NCI-H2081 (cell line): Measurements from ENCODE around the gene SLC39A7.
"Not testable (repeated sequence)": the region's sequence is repeated elsewhere in the genome, so short reads cannot be mapped to it uniquely, and the experiment has no call there.

Experiments used
- DNase-seq, 2 experiments: peaks; one replicate each; lab custom pipeline; 2025; lab: John Stamatoyannopoulos, UW

SLC39A7 gene

DNA sequence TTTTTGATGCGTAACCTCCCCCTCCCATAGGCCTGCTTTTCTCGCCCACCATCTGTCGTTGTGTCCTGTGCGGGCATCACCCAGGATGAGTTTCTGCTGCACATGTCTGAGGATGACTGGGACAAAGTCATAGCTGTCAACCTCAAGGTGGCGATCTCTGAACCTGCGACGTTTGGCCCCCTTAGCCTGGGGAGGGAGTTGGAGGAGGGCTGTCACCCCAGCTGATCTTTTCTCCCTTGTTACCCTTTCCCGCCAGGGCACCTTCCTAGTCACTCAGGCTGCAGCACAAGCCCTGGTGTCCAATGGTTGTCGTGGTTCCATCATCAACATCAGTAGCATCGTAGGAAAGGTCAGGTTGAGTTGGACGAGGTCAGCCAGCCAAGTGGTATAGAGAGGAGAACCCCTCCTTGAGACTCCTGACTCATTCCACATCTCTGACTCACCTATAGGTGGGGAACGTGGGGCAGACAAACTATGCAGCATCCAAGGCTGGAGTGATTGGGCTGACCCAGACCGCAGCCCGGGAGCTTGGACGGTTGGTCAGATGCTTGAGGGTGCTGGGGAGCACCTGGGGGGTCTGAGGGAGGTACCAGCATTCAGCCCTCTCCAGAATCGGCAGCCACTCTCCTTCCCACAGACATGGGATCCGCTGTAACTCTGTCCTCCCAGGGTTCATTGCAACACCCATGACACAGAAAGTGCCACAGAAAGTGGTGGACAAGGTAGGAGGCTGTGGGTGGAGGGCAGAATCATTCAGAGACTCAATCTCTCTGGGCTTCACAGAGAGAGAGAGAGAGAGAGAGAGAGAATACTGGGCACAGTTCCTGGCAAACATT lies 4.7 kb downstream of the SLC39A7 start:
- DNase-seq, result no peak

DNA sequence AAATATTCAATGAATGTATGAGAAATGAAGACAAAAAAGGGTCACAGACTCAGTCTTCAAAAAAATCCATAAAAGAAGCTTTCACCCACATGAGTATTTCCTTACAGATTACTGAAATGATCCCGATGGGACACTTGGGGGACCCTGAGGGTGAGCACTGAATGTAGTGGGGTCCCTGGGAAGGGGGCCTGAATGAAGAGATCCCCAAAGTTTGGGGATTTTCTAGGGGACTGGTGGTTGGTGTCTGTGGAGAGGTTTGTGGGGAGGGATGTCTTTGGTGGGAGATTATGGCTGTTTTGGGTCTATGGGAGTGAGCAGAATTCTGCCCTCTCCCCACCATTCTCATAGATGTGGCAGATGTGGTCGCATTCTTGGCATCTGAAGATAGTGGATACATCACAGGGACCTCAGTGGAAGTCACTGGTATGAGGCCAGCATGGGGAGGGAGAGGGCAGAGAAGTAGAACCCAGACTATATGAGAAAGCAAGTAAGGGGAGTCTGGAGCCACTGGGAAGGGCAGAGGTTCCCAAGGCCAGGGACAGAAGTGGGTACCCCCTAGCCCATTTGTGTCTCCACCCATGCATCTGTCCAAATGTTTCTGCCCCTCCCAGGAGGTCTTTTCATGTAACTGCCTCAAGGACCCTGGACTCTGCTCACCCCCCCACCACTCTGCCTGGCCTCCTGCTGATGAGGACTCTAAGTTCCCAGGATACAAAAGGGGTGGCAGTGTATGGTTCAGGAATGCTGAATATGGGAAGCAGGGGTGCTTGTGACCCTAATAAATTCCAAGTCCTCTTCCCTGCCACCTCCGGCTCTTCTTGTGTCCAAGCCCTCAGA lies 5.6 kb downstream of the SLC39A7 start:
- no peak for DNase-seq

DNA sequence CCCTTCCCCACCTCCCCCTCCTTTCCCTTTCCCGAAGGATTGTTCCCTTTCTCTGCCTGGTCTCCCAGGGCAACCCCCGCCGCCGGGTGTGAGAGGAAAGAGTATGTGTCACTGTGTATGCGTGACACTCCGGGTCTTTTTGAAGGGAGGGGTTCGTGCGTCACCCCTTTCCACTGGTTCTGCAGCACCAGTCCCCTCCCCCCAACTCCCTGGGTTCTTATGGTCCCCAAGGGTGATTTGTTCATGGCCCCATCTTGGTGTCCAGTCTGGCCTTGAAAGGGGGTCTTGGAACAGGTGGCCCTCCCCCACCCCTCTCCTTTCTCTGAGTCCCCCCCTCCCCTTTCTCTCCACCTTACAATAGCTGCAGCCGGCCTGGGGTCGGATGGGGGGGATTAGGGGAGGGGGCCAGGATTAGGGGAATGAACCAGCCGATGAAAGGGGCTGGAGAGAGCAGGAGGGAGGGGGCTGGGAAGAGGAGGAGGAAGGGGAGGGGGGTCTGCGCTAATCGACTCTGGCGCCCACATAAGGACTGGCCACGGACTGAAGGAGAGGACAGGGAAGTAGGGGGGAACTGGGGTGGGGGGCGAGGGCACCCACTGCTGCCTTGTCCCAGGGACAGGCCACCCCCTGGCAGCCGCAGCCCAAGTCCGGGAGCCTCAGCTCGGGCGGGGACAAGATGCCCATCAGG lies 6.3 kb downstream of the SLC39A7 start:
- DNase-seq, result no peak

DNA sequence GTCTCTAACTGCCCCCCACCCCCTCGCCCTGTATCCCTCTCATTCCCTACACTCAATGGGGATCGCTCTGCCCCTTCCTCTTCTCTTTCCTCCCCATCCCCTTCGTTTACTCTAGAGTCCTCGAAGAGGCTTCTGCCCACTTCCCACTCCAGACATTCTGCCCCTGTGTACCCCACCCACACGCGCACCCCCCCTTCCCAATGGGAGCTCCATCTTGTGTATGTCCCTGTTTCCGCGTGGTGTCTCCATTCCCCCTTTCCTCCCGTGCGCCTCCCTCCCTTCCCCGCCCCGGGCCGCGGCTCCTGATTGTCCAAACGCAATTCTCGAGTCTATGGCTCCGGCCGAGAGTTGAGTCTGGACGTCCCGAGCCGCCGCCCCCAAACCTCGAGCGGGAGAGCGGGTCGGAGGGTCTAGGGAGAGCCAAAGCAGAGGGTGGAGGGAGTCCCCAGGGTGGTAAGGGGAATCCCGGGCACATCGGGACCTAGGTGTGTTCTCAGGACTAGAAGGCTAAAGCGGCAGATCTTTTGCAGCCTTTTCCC lies 7.0 kb downstream of the SLC39A7 start:
- no peak for DNase-seq

DNA sequence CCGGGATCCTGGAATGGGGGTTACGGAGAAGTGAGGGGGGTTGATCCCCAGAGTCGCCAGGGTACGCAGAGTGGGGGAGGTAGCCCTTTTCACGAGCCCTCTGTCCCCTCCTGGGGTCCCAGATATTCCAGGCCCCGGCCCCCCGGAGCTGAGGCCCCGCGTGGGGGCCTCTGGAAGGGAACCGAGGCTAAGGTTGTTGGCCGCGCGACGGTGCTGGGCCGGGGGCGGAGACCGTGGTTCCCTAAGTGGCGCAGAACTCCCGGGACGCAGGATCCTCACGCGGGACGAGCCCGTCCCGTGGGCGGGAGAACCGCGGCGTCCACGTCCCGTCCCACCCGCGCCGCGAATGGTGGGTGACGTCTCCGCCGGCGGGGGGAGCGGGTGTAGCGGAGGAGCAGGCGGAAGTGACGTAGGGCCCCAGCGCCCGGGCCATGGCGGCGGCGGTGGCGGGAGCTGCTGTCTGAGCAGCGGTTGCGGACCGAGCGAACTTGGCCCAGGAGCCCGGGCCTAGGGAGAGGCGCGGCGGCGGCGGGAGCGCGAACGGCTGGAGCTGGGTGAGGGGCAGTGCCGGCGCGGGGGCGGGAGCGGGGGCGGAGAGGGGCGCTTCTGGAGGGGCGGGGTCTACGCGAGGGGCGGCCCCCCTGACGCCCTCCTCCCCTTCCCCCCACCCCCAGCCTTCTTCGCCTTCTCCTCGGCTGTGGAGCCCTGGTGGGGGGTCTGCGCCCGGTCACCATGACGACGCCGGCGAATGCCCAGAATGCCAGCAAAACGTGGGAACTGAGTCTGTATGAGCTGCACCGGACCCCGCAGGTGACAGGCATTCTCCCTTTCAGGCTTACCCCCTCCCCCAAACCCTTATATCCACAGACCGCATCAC lies 7.7 kb downstream of the SLC39A7 start, which contains the start of gene RING1:
TSS of gene RING1 (plus strand) at position 410 of the 877 bp plus-strand sequence. CDS start at position 733, 323 bp downstream.
- peak; percentile 68 to 69 for DNase-seq

DNA sequence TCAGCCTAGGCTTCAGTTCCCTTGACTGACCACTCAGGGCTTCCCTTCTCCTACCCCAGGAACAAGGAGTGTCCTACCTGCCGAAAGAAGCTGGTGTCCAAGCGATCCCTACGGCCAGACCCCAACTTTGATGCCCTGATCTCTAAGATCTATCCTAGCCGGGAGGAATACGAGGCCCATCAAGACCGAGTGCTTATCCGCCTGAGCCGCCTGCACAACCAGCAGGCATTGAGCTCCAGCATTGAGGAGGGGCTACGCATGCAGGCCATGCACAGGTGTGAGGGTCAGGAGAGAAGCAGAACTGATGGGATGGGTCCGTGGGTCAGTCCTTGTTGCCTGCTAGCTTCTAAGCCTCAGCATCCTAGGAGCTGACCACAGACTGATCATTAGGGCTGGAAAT lies 9.2 kb downstream of the SLC39A7 start:
- DNase-seq, result no peak

DNA sequence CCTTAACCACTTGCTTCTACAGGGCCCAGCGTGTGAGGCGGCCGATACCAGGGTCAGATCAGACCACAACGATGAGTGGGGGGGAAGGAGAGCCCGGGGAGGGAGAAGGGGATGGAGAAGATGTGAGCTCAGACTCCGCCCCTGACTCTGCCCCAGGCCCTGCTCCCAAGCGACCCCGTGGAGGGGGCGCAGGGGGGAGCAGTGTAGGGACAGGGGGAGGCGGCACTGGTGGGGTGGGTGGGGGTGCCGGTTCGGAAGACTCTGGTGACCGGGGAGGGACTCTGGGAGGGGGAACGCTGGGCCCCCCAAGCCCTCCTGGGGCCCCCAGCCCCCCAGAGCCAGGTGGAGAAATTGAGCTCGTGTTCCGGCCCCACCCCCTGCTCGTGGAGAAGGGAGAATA lies 10.5 kb downstream of the SLC39A7 start:
- DNase-seq, result no peak

DNA sequence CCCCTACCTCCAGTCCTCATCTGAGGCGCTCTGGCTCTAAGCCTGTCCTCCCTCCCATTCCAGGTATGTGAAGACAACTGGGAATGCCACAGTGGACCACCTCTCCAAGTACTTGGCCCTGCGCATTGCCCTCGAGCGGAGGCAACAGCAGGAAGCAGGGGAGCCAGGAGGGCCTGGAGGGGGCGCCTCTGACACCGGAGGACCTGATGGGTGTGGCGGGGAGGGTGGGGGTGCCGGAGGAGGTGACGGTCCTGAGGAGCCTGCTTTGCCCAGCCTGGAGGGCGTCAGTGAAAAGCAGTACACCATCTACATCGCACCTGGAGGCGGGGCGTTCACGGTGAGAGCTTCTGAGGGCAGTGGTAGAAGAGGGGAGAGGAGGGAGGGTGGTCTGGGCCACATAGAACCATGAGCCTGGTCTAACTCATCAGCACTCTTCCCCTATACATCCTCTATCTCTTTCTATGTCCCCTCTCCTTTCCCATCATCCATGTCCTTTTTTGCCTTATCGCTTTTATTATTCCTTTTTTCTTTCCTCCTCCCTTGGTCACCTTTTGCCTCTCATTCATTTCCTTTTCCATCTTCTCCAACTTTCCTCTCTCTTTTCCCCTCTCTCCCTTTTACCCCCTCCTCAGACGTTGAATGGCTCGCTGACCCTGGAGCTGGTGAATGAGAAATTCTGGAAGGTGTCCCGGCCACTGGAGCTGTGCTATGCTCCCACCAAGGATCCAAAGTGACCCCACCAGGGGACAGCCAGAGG lies 11.2 kb downstream of the SLC39A7 start:
- DNase-seq, result no peak

DNA sequence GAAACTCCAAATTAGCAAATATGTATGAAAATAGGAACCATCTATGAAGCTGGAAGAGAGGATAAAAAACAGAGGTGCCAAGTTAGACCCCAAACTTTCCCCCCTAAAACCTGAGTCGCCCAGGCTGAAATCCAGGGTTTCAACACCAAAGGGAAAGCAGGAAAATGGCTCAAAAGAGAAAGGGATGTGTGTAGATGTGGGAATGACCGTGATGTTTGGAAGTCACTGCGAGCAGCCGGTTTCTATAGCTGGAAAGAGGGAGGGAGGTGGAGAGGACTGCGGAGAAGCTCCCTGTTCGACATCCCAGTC lies 12.1 kb downstream of the SLC39A7 start:
- no peak for DNase-seq

DNA sequence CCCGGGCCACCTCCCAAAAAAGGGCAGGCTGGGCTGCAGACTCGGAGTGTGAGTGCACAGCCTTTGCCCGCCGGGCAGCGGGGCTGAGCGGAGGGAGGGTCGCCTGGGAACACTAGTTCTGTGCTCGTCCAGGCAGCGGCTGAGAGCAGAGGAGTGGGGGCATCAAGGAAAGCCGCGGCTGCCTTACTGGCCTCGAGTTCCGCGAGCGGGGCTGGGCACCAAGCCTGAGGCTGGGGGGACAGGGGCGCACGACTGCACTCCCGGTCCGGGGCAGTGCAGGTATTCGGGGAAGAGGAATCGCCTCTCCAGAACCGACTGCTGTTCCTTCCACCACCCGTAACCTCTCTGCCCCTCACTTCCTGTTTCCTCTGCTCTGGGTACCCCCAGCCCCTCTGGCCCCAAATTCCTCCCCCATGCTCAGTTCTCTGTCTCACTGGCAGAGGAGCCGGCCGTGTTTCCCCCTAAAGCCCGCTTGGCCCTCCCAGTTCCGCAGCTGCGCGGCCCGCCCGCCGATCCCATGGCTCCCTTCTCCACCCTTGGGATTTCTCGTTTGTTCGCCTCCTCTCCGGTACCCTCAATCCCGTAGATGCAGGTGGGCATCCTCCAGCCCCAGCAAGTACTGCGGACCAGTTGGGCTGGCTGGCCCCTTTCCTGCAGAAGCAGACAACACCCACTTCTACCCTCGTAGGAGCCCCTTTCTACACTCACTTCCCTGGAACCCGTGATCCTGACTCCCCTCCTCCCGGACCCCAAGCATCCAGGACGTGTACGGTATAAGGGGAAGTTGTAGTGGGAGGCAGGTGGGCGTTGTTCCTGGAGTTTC lies 12.7 kb downstream of the SLC39A7 start:
- no peak for DNase-seq

DNA sequence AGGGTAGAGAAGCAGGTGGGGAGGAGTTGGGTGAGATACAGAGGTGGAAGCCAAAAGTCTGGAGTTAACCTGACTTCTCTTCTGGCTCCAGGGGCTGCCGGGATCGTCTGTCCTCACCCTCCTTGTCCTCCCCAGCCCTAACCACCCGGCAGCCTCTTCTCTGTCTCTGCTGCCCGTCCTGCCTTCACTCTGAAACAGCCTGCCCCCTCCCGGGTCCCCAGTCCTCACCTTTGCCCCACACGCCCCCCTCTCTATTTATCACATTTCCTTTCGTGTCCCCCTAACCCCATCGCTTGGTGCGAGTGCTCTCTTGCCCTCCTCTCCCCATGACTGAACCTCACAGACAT lies 13.3 kb downstream of the SLC39A7 start:
- DNase-seq, result no peak

DNA sequence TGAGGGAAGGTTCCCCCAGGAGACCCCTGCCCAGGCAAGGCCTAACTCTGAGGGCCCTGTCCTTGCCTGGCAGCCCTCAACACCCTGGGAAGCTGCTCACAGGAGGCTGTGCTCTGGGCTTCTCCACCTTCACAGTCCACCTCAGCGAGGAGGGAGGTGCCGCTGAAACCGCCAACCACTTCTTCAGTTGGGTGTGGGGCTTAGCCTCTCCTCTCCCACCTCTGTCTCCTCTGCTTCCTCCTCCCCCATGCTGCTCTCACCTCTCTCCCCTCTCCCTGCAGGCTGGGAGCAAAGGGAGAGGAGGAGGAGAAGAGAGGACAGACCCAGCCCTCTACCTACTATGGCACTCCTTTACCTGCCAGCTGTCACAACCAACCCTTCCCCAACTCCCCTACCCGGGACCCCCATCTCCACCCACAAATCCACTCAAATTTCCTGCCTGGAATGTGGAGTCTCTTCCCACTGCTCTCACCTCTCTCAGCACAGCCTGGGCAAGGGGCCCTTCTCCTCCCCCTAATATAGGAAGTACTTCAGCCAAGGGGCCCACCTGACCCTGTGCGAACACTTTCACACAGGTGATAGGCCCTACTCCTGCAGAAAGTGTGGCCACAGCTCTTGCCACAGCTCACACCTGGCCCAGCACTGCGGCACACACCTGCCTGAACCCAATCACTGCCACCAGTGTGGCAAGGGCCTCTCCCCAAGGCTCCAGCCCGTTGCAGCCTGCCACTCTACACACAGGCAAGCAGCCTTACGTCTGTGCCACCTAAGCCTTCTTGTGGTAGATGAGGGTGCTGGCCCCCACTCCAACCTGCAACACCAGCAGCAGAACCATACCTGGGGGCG lies 14.8 kb downstream of the SLC39A7 start:
- no peak for DNase-seq

DNA sequence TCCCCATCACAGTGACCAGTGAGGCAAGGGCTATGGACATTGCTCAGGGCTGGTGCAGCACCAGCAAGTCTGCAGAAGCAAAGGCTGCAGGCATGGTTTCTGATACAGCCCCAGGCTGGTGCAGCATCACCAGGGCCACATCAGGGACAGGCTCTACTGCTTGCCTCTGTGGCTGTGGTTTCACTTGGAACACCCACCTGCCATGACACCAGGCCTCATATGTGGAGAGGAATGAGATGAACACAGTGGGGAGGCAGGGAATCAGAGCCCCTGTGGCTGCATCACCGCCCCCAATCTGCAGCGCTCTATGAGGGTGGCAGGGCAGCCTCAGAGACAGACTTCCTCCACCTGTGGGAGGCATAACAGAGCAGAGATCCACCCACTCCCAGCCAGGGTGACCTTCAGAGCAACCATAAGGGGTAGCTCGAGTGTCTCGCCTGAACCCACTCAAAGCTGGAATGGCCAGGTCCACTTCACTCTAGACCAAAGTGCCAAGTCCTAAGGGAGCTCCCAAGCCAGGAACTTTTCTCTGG lies 15.5 kb downstream of the SLC39A7 start:
- DNase-seq, result no peak

DNA sequence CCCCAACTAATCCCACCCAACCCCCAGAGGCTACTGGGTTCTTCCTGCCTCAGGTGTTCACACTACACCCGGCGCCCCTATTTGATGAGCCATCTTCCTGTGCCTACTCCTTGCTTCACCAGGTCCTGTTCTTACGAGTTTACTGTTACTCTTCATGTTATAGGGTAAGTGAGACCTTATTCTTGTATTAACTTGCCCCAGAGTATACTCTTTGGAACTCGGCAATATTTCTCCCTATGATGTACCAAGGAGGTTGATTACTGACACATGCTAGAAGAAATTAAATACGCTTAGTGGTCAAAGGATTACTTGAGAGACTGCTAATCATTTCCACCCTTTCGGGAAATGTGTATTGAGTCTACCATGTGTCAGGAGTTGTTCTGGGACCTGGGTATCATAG lies 16.6 kb downstream of the SLC39A7 start:
- no peak for DNase-seq

DNA sequence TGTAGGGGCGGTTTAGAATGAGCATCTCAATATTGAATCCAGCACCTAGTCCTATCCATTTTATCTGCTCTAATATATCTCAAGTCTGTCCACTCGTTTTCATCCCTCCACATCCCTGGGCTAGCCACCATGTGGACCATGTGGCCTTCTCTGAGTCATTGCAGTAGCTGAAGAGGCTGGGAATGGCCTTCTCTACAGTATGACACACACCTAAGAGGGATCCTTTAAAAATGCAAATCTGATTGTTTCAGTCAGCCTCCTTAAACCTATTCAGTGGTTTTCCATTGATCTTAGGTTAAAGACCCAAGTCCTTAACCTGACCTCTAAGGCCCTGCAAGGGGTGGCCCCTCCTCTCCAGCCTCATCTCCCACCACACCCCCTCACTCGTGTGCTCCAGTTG lies 17.0 kb downstream of the SLC39A7 start:
- DNase-seq, result no peak

DNA sequence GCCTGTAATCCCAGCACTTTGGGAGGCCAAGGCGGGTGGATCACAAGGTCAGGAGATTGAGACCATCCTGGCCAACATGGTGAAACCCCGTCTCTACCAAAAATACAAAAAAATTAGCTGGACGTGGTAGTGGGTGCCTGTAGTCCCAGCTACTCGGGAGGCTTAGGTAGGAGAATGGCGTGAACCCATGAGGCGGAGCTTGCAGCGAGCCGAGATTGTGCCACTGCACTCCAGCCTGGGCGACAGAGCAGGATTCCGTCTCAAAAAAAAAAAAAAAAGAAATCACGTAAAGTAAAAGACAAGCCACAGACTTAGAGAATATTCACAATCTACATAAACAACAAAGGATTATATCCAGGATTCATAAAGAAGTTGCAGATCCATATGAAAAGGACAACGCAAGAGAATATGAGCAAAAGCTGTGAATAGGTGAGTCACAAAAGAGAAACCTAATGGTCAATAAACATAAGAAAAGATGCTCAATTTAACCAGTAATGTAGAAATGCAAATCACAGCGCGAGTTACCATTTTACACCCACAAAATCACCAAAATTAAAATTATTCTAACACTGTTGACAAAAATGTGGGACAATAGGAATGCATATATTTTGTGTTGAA lies 25.9 kb downstream of the SLC39A7 start:
- DNase-seq, result not testable (repeated sequence)

DNA sequence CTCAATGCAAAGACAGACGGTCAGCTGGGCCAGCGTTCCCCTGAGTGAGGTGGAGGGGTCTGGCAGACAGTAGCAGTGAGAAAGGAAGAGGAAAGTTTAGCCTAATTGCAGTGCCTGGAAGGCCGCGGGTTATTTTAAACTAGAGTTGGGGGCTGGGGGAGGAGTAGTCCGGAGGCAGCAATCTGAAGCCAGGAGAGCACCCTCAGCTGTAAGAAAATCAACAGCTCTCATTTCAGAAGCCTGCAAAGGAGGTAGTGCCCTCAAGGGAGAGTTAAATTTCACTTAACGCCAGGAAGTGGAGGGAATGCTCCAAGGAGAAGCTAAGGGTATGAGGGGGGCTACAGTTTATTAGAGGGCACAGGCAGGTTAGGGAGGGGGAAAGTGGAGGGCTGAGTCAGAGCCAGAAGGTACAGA lies 34.6 kb downstream of the SLC39A7 start:
- DNase-seq, result no peak

DNA sequence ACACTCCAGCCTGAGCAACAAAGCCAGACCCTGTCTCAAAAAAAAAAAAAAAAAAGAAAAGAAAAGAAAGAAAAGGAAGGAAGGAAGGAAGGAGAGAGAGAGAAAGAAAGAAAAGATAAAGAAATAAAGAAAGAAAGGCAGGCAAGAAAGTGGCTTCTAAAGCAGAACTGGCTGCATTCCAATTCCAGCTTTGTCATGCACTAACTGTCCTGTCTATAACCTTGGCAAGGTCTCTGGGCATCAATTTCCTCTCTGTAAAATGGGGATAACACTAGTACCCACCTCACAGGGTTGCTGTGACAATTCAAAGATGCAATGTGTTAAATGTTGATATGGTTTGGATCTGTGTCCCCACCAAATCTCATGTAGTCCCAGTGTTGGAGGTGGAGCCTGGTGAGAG lies 35.7 kb downstream of the SLC39A7 start:
- no peak for DNase-seq
